HepG2 (cell line): ENCODE results near the gene NPFFR1. TPM values are rescaled to one million over a fixed set of nuclear protein-coding genes. Genes with fewer than 3 reads are reported as not detected.

Source experiments
- ATAC-seq: fragments of 200-7000 bp; cut with Tn5 transposase; 3 replicates; pipeline ENCODE4 v1.9.1; 2020; ENCODE audit warnings: mild to moderate bottlenecking, moderate library complexity
- BruUV-seq: library from RNA; stranded (reverse); fragments of 400-500 nt; replicated peaks from 2 replicates; lab custom pipeline; 2021; lab: Mats Ljungman, UMichigan
- CTCF ChIA-PET: fragments of 300-600 bp; formaldehyde crosslinking; extraction: SDS; loops from one replicate; lab custom pipeline; 2021; ENCODE audit warnings: low total read pairs, inconsistent platforms, low intra/inter-chr PET ratio; lab: Yijun Ruan, JAX
- POLR2A ChIA-PET: fragments of 350-600 bp; sonication (Branson Sonifier 250); formaldehyde crosslinking; loops from one replicate; lab custom pipeline; 2020; ENCODE audit warnings: antibody characterized with exemption, inconsistent platforms; lab: Yijun Ruan, JAX
- DNase-seq: peaks from one replicate; pipeline ENCODE4 v3.0.0-alpha.2; 2015; ENCODE audit warnings: low spot score
- FAIRE-seq: peaks from 3 replicates; lab custom pipeline; 2011; peaks lifted over from hg19 to GRCh38; lab: Jason Lieb, UNC
- H2AFZ ChIP-seq: one replicate; pipeline ENCODE4 v1.6.1; 2011; ENCODE audit warnings: low read length, inconsistent platforms
- H3K27ac ChIP-seq: fragments of 300-600 bp; 3 replicates; pipeline ENCODE4 v1.8.0; 2011; ENCODE audit warnings: mixed run types, mild to moderate bottlenecking, mixed read lengths, low read length, inconsistent platforms; ENCODE audit not compliant: insufficient read depth; ENCODE audit errors: extremely low read length
- H3K27me3 ChIP-seq, 2 experiments: fragments of 200-600 bp in 1 of 2; 2 replicates in 1 of 2; 3 replicates in 1 of 2; pipeline versions ENCODE4 v1.6.0 to v1.8.0; 2011; ENCODE audit warnings: low read length in 2 of 2, mild to moderate bottlenecking in 2 of 2, moderate library complexity in 2 of 2, inconsistent platforms in 1 of 2; ENCODE audit not compliant: insufficient read depth in 2 of 2, control insufficient read depth in 1 of 2
- H3K36me3 ChIP-seq, 2 experiments: fragments of 200-600 bp in 1 of 2; replicated peaks in 1 of 2; 2 replicates in 1 of 2; 3 replicates in 1 of 2; pipeline versions ENCODE4 v1.5.1 to v1.8.0; 2011; ENCODE audit warnings: low read length in 2 of 2, inconsistent platforms in 1 of 2; ENCODE audit not compliant: insufficient read depth in 2 of 2, control insufficient read depth in 1 of 2
- H3K4me1 ChIP-seq: 2 replicates; pipeline ENCODE4 v1.5.1; 2012; ENCODE audit warnings: low read length, inconsistent platforms; ENCODE audit not compliant: insufficient read depth
- H3K4me2 ChIP-seq: 2 replicates; pipeline ENCODE4 v1.6.0; 2011; ENCODE audit warnings: low read depth, low read length, inconsistent platforms
- H3K4me3 ChIP-seq, 3 experiments: fragments of 200-600 bp in 1 of 3; sonication (generic), shearing (Covaris generic) in 1 of 3; replicated peaks in 1 of 3; 2 replicates each; pipeline ENCODE4 v1.5.1; 2011 to 2016; ENCODE audit warnings: low read length in 3 of 3, inconsistent platforms in 2 of 3, low read depth in 2 of 3, mild to moderate bottlenecking in 2 of 3, control low read depth in 1 of 3, mixed read lengths in 1 of 3; ENCODE audit not compliant: insufficient read depth in 1 of 3
- H3K79me2 ChIP-seq: one replicate; pipeline ENCODE4 v1.6.1; 2011; ENCODE audit warnings: low read length, inconsistent platforms; ENCODE audit not compliant: insufficient read depth
- H3K9ac ChIP-seq: 2 replicates; pipeline ENCODE4 v1.6.0; 2011; ENCODE audit warnings: mild to moderate bottlenecking, low read depth, low read length, inconsistent platforms; ENCODE audit not compliant: insufficient read depth
- H3K9me3 ChIP-seq: 2 replicates; pipeline ENCODE4 v1.5.1; 2012; ENCODE audit warnings: mild to moderate bottlenecking, low read length
- H4K20me1 ChIP-seq: 2 replicates; pipeline ENCODE4 v1.6.0; 2011; ENCODE audit warnings: inconsistent platforms, mild to moderate bottlenecking, low read length, moderate library complexity; ENCODE audit not compliant: insufficient read depth
- CENPX ChIP-seq: sonication (generic); formaldehyde crosslinking; IDR thresholded peaks from 2 replicates; pipeline ENCODE4 v1.9.0; 2021; ENCODE audit warnings: mild to moderate bottlenecking, missing genetic modification reagents, moderate library complexity
- SP1 ChIP-seq, 2 experiments: fragments of 450-650 bp in 1 of 2; sonication (generic) in 1 of 2; formaldehyde crosslinking in 1 of 2; IDR thresholded peaks; 2 replicates each; pipeline versions ENCODE4 v1.4.0 to v1.6.1; 2016 to 2020; ENCODE audit warnings: missing genetic modification reagents in 1 of 2
- ZNF12 ChIP-seq: sonication (generic); formaldehyde crosslinking; IDR thresholded peaks from 2 replicates; pipeline ENCODE4 v1.5.0; 2020; ENCODE audit warnings: missing genetic modification reagents
- ZNF232 ChIP-seq: sonication (generic); formaldehyde crosslinking; IDR thresholded peaks from 2 replicates; pipeline ENCODE4 v1.4.0; 2020; ENCODE audit warnings: missing genetic modification reagents, borderline replicate concordance
- ZNF251 ChIP-seq: sonication (generic); formaldehyde crosslinking; IDR thresholded peaks from 2 replicates; pipeline ENCODE4 v1.9.0; 2021; ENCODE audit warnings: mild to moderate bottlenecking, missing genetic modification reagents
- ZNF558 ChIP-seq: sonication (generic); formaldehyde crosslinking; IDR thresholded peaks from 2 replicates; pipeline ENCODE4 v1.9.0; 2022; ENCODE audit warnings: mild to moderate bottlenecking, missing genetic modification reagents, borderline replicate concordance
- WGBS: methylation state at CpG from one replicate; pipeline ENCODE4 v1.1.6; 2017; ENCODE audit warnings: low lambda C conversion rate; 5-methylcytosine and 5-hydroxymethylcytosine counted together
- in situ Hi-C: cut with HindIII; loops from 2 replicates; pipeline ENCODE4 v1.10.0; 2017; ENCODE audit warnings: low pct_unique_long_range_greater_than_20kb; ENCODE audit not compliant: extremely low pct_ligation_motif_present
- intact Hi-C: fragments of 100-400 bp; cut with micrococcal nuclease; formaldehyde crosslinking; loops from one replicate; pipeline ENCODE4 v1.10.0; 2022; ENCODE audit not compliant: unreplicated experiment
- polyA plus RNA-seq, 8 experiments: library from polyadenylated mRNA; depleted of rRNA in 3 of 8; stranded (reverse) in 7 of 8; unstranded in 1 of 8; fragments of >200 nt; fragmentation: Illumina TruSeq in 4 of 8; extraction: Trizol in 4 of 8; gene quantifications; 2 replicates each; pipeline versions ENCODE4 v1.2.1 to v1.2.3, GENCODE V29; 2011 to 2016; ENCODE audit warnings: low read depth in 4 of 8, missing spikeins in 1 of 8, mixed read lengths in 1 of 8; ENCODE audit not compliant: insufficient read depth in 1 of 8
- total RNA-seq, 5 experiments: library from RNA; depleted of rRNA; stranded (reverse); fragments of >200 nt; fragmentation: Illumina TruSeq; extraction: Trizol; gene quantifications; 2 replicates each; pipeline ENCODE4 v1.2.3, GENCODE V29; 2016; ENCODE audit warnings: low read depth in 1 of 5
- TF ChIP-seq, protein P1 (sequence below): sonication (generic); formaldehyde crosslinking; IDR thresholded peaks from 2 replicates; pipeline ENCODE4 v1.5.1; 2020; ENCODE audit warnings: mild to moderate bottlenecking, missing genetic modification reagents, borderline replicate concordance
- TF ChIP-seq, protein P2 (sequence below): sonication (generic); formaldehyde crosslinking; IDR thresholded peaks from 2 replicates; pipeline ENCODE4 v1.4.0; 2020; ENCODE audit warnings: mild to moderate bottlenecking, missing genetic modification reagents, borderline replicate concordance
- TF ChIP-seq, protein P3 (sequence below): sonication (generic); formaldehyde crosslinking; IDR thresholded peaks from 2 replicates; pipeline ENCODE4 v1.5.0; 2020; ENCODE audit warnings: missing genetic modification reagents, mild to moderate bottlenecking, borderline replicate concordance
- TF ChIP-seq, protein P4 (sequence below): fragments of 450-650 bp; IDR thresholded peaks from 2 replicates; pipeline ENCODE4 v1.6.1; 2016

The NPFFR1 gene
- total and polyA plus RNA-seq, 2 of the 13 experiments (the other 11 are each of a cell fraction or from before 2014, with no cell fraction given): under 0.01 TPM; not detected in 1

DNA sequence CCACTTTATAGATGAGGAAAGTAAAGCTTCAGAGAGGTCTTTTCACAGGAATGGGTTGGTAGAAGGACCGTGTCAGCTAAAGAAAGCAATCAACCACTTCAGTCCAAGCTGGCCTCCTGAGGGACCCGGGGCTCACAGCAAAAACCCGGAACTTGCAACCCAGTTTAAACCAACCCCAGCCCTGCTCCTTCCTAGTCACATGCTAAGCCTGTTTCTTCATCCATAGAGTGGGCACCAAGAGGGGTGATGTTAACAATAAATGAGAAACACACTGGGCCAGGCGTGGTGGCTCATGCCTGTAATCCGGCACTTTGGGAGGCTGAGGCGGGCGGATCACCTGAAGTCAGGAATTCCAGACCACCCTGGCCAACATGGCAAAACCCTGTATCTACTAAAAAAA lies 12.1 kb upstream of the NPFFR1 start:
- no peak for FAIRE-seq
- no peak for DNase-seq
- in situ Hi-C loops (no loop called here), intact Hi-C loops (no loop called here)
- no peaks in the 10 kb centered on the region for H3K79me2 ChIP-seq
- BruUV-seq: no TSS peak
- POLR2A ChIA-PET: no interaction called here
- TF ChIP-seq ZNF12: no peak
- no peak for TF ChIP-seq CENPX (CRISPR knock-in tag)
- no peak for TF ChIP-seq ZNF232 (CRISPR knock-in tag)
- TF ChIP-seq, protein P1, sequence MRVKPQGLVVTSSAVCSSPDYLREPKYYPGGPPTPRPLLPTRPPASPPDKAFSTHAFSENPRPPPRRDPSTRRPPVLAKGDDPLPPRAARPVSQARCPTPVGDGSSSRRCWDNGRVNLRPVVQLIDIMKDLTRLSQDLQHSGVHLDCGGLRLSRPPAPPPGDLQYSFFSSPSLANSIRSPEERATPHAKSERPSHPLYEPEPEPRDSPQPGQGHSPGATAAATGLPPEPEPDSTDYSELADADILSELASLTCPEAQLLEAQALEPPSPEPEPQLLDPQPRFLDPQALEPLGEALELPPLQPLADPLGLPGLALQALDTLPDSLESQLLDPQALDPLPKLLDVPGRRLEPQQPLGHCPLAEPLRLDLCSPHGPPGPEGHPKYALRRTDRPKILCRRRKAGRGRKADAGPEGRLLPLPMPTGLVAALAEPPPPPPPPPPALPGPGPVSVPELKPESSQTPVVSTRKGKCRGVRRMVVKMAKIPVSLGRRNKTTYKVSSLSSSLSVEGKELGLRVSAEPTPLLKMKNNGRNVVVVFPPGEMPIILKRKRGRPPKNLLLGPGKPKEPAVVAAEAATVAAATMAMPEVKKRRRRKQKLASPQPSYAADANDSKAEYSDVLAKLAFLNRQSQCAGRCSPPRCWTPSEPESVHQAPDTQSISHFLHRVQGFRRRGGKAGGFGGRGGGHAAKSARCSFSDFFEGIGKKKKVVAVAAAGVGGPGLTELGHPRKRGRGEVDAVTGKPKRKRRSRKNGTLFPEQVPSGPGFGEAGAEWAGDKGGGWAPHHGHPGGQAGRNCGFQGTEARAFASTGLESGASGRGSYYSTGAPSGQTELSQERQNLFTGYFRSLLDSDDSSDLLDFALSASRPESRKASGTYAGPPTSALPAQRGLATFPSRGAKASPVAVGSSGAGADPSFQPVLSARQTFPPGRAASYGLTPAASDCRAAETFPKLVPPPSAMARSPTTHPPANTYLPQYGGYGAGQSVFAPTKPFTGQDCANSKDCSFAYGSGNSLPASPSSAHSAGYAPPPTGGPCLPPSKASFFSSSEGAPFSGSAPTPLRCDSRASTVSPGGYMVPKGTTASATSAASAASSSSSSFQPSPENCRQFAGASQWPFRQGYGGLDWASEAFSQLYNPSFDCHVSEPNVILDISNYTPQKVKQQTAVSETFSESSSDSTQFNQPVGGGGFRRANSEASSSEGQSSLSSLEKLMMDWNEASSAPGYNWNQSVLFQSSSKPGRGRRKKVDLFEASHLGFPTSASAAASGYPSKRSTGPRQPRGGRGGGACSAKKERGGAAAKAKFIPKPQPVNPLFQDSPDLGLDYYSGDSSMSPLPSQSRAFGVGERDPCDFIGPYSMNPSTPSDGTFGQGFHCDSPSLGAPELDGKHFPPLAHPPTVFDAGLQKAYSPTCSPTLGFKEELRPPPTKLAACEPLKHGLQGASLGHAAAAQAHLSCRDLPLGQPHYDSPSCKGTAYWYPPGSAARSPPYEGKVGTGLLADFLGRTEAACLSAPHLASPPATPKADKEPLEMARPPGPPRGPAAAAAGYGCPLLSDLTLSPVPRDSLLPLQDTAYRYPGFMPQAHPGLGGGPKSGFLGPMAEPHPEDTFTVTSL (CRISPR knock-in tag): no peak
- TF ChIP-seq, protein P2, sequence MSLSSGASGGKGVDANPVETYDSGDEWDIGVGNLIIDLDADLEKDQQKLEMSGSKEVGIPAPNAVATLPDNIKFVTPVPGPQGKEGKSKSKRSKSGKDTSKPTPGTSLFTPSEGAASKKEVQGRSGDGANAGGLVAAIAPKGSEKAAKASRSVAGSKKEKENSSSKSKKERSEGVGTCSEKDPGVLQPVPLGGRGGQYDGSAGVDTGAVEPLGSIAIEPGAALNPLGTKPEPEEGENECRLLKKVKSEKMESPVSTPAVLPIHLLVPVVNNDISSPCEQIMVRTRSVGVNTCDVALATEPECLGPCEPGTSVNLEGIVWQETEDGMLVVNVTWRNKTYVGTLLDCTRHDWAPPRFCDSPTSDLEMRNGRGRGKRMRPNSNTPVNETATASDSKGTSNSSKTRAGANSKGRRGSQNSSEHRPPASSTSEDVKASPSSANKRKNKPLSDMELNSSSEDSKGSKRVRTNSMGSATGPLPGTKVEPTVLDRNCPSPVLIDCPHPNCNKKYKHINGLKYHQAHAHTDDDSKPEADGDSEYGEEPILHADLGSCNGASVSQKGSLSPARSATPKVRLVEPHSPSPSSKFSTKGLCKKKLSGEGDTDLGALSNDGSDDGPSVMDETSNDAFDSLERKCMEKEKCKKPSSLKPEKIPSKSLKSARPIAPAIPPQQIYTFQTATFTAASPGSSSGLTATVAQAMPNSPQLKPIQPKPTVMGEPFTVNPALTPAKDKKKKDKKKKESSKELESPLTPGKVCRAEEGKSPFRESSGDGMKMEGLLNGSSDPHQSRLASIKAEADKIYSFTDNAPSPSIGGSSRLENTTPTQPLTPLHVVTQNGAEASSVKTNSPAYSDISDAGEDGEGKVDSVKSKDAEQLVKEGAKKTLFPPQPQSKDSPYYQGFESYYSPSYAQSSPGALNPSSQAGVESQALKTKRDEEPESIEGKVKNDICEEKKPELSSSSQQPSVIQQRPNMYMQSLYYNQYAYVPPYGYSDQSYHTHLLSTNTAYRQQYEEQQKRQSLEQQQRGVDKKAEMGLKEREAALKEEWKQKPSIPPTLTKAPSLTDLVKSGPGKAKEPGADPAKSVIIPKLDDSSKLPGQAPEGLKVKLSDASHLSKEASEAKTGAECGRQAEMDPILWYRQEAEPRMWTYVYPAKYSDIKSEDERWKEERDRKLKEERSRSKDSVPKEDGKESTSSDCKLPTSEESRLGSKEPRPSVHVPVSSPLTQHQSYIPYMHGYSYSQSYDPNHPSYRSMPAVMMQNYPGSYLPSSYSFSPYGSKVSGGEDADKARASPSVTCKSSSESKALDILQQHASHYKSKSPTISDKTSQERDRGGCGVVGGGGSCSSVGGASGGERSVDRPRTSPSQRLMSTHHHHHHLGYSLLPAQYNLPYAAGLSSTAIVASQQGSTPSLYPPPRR (CRISPR knock-in tag): no peak
- TF ChIP-seq SP1 (IDR thresholded peaks at IDR 0.05): no peak
- no peak for TF ChIP-seq SP1 (CRISPR knock-in tag; IDR thresholded peaks at IDR 0.05)
- no peak for TF ChIP-seq ZNF558 (CRISPR knock-in tag)
- TF ChIP-seq ZNF251 (CRISPR knock-in tag): no peak
- TF ChIP-seq, protein P3, sequence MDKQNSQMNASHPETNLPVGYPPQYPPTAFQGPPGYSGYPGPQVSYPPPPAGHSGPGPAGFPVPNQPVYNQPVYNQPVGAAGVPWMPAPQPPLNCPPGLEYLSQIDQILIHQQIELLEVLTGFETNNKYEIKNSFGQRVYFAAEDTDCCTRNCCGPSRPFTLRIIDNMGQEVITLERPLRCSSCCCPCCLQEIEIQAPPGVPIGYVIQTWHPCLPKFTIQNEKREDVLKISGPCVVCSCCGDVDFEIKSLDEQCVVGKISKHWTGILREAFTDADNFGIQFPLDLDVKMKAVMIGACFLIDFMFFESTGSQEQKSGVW: no peak
- TF ChIP-seq, protein P4, sequence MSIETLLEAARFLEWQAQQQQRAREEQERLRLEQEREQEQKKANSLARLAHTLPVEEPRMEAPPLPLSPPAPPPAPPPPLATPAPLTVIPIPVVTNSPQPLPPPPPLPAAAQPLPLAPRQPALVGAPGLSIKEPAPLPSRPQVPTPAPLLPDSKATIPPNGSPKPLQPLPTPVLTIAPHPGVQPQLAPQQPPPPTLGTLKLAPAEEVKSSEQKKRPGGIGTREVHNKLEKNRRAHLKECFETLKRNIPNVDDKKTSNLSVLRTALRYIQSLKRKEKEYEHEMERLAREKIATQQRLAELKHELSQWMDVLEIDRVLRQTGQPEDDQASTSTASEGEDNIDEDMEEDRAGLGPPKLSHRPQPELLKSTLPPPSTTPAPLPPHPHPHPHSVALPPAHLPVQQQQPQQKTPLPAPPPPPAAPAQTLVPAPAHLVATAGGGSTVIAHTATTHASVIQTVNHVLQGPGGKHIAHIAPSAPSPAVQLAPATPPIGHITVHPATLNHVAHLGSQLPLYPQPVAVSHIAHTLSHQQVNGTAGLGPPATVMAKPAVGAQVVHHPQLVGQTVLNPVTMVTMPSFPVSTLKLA: no peak
- 95% methylated on average over 4 of the region's 7 CpGs for WGBS
- no peaks in the 10 kb centered on the region for H3K27me3 ChIP-seq
- H3K27ac ChIP-seq: no peak overlapping the region
- H3K9me3 ChIP-seq: no peaks in the 10 kb centered on the region
- H2AFZ ChIP-seq: no peak overlapping the region
- no peak overlapping the region for H3K4me3 ChIP-seq
- no peak overlapping the region for H3K4me2 ChIP-seq
- CTCF ChIA-PET: no interaction called here
- H3K4me1 ChIP-seq: no peaks in the 10 kb centered on the region
- no peak for ATAC-seq
- no peaks in the 10 kb centered on the region for H4K20me1 ChIP-seq
- peaks cover 5 to 11% of the 10 kb centered on the region in 2 experiments; a peak in 4 of 5 replicates for H3K36me3 ChIP-seq
- H3K9ac ChIP-seq: no peak overlapping the region
